Urinary bladder (tissue), 4 donors: ENCODE data around the gene PRDX6. TPM values are rescaled to one million over a fixed set of nuclear protein-coding genes. Genes with fewer than 3 reads are reported as not detected.
"Not testable (repeated sequence)": the region's sequence is repeated elsewhere in the genome, so short reads cannot be mapped to it uniquely, and the experiment has no call there.

Experiments used
- DNase-seq: peaks from one replicate; pipeline ENCODE4 v3.0.0-alpha.2; 2015; ENCODE audit errors: extremely low spot score
- H3K27ac ChIP-seq: one replicate; pipeline ENCODE4 v1.5.1; 2013; ENCODE audit warnings: low read depth, mild to moderate bottlenecking, moderate library complexity
- H3K36me3 ChIP-seq: one replicate; pipeline ENCODE4 v1.6.1; 2013; ENCODE audit warnings: mild to moderate bottlenecking, moderate library complexity; ENCODE audit not compliant: insufficient read depth
- H3K4me1 ChIP-seq: one replicate; pipeline ENCODE4 v1.6.1; 2013; ENCODE audit warnings: mild to moderate bottlenecking, moderate library complexity; ENCODE audit not compliant: insufficient read depth
- H3K4me3 ChIP-seq: one replicate; pipeline ENCODE4 v1.5.1; 2013; ENCODE audit warnings: low read depth, low read length
- WGBS: extraction: QIAGEN DNeasy Blood & Tissue Kit; methylation state at CpG from one replicate; pipeline ENCODE4 v1.1.7; 2013; 5-methylcytosine and 5-hydroxymethylcytosine counted together
- polyA plus RNA-seq: library from polyadenylated mRNA; stranded (reverse); fragments of 200-250 nt; gene quantifications from one replicate; pipeline ENCODE4 v1.2.3, GENCODE V29; 2013
- total RNA-seq: library from RNA; depleted of rRNA; stranded (reverse); fragments of >200 nt; gene quantifications from one replicate; pipeline ENCODE4 v1.2.3, GENCODE V29; 2014
- donor health status: healthy with polysubstance abuse.
- donor health status: healthy.

Gene PRDX6
- total and polyA plus RNA-seq, 2 donors: 141 to 216 TPM

DNA sequence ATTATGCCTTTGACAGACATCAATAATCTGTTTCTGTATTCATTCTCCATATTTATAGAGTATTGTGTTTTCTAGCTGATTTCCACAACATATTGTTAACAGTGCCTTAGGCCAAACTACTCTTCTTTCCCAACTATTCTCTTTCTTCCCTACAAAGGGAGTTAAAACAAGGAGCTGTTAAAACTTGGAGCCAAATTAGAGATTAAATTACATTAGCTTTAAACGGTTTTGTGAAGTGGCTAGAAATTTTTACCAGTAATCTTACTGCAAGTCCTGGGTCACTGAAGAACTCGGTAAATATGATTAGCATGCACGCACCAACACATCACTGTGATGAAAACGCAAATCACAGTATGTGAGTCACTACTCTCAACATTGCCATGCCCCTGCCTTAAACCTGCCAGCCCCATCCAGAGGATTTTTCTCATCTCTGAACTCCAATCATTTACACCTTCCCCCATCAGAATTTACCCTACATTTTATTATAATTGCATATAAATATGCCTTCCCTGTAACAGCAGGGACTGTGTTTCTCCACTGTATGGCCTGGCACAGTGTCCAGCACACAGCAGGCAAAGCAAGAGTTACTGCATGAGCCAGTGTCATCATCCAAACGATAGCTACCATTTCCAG lies 1.5 kb upstream of the PRDX6 start:
- Histone ChIP-seq H3K36me3 (no peaks in the 10 kb centered on the region), H3K4me3 (peak overlapping the region; percentile 89), H3K4me1 (peaks cover 5% of the 10 kb centered on the region), H3K27ac (peak overlapping the region; percentile 56)
- DNase-seq: no peak
- 22% methylated on average over 5 of the region's 5 CpGs for WGBS

DNA sequence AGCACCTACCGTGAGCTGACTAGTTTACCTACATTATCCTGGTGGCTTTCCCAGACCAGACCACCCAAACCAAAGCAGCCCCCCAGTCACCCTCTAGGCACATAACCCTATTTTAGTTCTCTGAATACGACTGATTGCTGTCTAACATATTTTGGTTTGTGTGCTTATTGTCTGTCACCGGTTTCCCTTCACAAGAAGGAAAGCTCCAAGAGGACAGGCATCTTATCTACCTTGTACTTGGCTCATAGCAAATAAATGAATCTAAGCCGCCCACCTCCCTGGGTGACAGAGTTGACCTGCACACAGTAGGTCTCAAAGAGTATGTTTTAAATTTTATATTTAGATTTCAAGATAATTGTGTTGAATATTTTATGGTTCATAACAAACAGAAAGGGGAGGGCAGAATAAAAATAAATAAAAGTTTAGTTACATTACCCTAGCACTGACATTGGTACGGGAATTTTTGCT lies 904 bp upstream of the PRDX6 start:
- Histone ChIP-seq H3K36me3 (no peaks in the 10 kb centered on the region), H3K27ac (peak overlapping the region; percentile 56), H3K4me3 (peak overlapping the region; percentile 89), H3K4me1 (peaks cover 5% of the 10 kb centered on the region)
- WGBS: 33% methylated on average over 5 of the region's 5 CpGs
- DNase-seq: no peak

DNA sequence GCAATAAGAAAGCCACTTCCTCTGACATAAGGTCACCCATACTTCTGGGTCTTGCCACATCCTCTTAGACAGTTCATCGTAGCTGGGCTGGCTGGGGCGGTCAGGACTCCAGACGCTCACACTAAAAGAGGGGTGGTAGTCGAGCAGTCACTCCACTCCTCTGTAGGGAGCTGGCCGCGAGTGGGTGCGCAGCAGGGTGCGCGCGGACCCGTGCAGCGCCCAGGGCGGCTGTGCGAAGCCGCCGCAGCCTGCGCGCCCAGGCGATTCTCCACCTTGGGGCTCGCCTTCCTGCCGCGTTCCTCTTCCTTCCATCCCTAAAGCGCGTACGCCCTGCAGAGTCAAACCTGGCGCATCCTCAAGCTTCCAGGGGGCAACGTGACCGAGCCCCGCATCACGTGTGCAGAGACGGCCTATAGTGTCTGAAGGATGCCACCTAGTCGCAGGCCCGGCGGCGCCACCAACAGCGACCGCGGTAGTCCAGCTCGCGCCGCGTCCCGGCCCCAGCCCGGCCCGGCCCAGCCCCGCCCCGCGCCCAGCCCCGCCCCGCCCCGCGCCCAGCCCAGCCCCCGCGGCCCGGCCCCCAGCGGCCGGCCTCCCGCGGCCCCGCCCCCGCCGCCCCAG lies 360 bp upstream of the PRDX6 start:
- Histone ChIP-seq H3K4me1 (peaks cover 5% of the 10 kb centered on the region), H3K36me3 (no peaks in the 10 kb centered on the region), H3K4me3 (peak overlapping the region; percentile 89), H3K27ac (peak overlapping the region; percentile 91)
- WGBS: under 1% methylated on average over 50 of the region's 62 CpGs
- DNase-seq: peak; percentile 64

DNA sequence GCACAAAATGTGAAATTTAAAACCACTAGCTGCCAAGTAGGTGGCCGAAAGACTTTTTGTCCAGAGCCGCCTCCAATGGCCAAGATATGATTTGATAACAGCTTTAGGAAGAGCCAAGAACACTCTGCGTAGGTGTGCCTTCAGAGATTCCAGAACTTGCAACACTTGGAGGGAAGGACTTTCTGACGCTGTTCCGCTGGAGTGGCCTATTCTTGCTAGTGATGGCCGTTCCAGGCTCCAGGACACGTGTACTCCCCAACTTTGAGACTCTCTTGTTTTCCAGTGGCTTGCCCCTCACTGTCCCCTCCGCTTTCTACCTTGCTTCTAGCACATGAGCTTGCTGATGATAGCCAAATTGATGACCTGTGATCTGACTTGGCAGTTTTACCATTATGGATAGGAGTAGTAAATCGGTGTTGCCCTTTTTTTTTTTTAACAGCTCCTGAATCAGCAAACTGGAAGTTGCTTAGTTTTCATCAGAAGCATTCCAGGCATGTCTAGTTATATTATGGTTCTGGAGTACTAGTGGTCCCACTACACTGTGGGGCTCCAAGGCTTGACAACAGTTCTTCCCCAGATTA lies 1.0 kb downstream of the PRDX6 start:
- Histone ChIP-seq H3K27ac (no peak overlapping the region), H3K36me3 (peaks cover 2% of the 10 kb centered on the region), H3K4me1 (peaks cover 5% of the 10 kb centered on the region), H3K4me3 (peak overlapping the region; percentile 89)
- 4% methylated on average over 9 of the region's 9 CpGs for WGBS
- no peak for DNase-seq

DNA sequence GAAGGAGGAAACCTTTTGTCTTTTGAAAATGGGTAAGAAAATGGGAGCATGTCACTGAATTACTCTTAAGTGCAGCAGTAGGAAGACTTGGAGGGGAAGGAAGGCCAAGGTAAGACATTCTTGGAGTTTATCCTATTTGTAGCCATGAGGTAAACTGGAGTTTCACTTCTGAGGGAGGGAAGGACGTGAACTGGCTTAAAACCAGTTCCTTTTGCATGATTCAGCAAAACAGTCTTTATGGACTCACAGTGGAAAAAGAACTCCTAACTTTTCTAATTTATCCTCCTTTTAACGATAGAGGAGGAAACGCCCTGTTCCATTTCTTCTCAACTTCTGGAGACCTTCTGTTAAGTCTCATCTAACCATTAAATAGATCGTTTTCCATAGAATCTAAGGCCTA lies 2.5 kb downstream of the PRDX6 start:
- 74% methylated on average over 4 of the region's 4 CpGs for WGBS
- no peak for DNase-seq
- H3K36me3 ChIP-seq: peaks cover 3% of the 10 kb centered on the region
- H3K27ac ChIP-seq: no peak overlapping the region
- peaks cover 5% of the 10 kb centered on the region for H3K4me1 ChIP-seq
- no peak overlapping the region for H3K4me3 ChIP-seq

DNA sequence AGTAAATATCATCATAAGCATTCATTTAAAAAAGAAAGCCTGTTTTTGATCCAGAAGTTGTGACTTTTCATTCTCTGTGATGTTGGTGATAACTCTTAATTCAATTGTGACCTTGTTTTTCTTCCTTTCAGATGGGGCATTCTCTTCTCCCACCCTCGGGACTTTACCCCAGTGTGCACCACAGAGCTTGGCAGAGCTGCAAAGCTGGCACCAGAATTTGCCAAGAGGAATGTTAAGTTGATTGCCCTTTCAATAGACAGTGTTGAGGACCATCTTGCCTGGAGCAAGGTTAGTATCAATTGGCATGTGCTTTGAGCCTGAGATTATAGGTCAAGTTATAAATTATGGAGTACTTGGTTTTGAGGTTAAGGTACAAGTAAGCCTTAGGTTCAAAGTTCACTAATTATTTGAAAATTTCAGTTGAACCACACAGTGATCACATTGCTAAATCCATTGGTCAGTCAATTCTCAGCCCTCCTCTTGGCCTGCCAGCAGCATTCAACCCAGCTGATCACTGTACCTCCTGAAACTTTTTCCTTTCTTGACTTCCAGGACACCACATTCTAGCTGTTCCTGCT lies 4.1 kb downstream of the PRDX6 start:
- peaks cover 8% of the 10 kb centered on the region for H3K36me3 ChIP-seq
- peaks cover 2% of the 10 kb centered on the region for H3K4me1 ChIP-seq
- WGBS: 90% methylated on average over 1 of the region's 1 CpG
- H3K27ac ChIP-seq: no peak overlapping the region
- no peak overlapping the region for H3K4me3 ChIP-seq
- no peak for DNase-seq

DNA sequence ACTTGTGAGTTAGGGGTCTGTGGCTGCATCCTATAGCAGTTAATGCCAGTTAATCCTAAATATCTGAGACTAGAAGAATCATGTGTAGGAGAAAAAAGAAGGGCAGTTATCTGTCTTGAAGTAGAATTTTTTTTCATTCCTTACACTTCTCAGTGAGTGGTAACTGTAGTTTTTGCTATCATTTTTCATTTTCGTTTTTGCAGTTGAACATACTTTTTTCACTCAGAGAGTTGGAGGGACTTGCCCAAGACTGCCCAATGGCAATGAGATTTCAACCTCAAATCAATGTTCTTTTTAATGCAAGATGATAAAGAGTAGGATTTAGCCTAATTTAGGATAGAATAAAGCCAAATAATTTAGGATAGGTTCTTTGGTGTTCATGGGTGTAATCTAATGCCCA lies 5.5 kb downstream of the PRDX6 start:
- Histone ChIP-seq H3K36me3 (peaks cover 11% of the 10 kb centered on the region), H3K4me3 (no peak overlapping the region), H3K27ac (no peak overlapping the region), H3K4me1 (peaks cover 2% of the 10 kb centered on the region)
- 89% methylated on average over 1 of the region's 1 CpG for WGBS
- DNase-seq: no peak

DNA sequence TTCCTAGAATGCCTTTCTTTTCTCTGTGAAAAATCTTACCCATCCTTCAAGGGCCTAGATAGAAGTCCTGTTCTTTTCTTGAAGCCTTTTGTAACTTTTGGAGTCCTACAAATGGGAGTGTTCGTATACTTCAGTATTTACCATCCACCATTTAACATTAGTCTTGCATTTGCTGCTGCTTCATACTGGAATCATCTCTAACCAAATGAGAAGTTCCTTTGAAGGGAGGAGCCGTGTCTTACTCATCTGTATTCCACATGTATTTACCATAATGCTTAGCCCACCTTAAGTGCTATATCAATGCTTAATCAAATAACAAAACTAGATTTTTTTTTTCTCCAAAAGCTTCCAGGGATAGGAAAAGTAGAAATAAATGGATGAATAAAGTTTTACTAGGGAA lies 7.1 kb downstream of the PRDX6 start:
- Histone ChIP-seq H3K27ac (no peak overlapping the region), H3K4me3 (no peak overlapping the region), H3K36me3 (peaks cover 19% of the 10 kb centered on the region), H3K4me1 (peaks cover 2% of the 10 kb centered on the region)
- DNase-seq: no peak
- WGBS: 92% methylated on average over 2 of the region's 2 CpGs

DNA sequence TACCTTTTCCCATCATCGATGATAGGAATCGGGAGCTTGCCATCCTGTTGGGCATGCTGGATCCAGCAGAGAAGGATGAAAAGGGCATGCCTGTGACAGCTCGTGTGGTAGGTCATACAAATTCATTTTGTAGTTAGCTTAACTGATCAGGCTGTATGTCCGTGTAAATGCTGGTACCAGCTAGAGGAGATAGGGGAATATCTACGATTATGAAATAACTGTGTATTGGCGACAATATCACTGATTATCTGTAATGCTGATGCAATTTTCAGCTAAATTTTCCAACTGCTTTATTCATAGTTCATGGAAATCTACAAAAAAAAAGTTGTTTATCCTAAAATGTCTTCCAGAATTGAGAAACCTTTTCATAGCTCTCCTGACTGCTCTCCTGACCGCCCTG lies 8.3 kb downstream of the PRDX6 start:
- no peak for DNase-seq
- WGBS: 92% methylated on average over 7 of the region's 7 CpGs
- H3K4me1 ChIP-seq: no peaks in the 10 kb centered on the region
- H3K27ac ChIP-seq: no peak overlapping the region
- peaks cover 19% of the 10 kb centered on the region for H3K36me3 ChIP-seq
- no peak overlapping the region for H3K4me3 ChIP-seq

DNA sequence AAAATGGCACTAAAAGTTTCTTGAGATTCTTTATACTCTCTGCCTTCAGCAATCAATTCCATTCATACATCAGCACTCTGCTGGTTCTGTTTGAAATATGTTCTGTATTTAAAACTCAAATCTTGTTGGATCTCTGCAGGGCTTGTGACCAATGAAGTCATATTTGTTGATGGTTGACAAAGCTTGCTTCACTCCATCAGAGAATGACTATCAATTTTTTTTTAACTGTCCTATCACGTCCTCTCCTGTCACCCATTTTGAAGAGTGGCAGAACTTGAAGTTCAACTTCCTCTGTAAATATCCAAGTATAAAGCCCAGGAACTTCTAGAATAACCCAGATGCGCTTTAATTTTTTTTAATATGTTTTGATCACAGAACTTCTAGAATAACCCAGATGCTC lies 10.9 kb downstream of the PRDX6 start:
- WGBS: 86% methylated on average over 2 of the region's 2 CpGs
- Histone ChIP-seq H3K36me3 (peaks cover 17% of the 10 kb centered on the region), H3K4me1 (no peaks in the 10 kb centered on the region), H3K27ac (no peak overlapping the region), H3K4me3 (no peak overlapping the region)
- DNase-seq: no peak

DNA sequence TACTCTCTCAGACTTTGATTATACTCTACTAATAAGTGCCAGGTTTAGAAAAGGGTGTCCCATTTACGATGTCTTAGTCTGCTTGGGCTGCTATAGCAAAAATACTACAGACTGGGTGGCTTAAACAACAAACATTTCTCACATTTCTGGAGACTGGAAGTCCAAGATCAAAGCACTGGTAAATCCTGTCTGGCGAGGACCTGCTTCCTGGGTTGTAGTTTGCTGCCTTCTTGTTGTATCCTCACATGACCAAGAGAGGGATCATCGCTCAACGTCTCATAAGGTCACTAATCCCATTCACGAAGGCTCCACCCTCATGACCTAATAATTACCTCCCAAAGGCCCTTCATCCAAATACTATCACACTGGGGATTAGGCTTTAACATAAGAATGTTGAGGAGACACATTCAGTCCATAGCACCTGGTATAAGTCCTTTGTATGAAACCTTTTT lies 12.0 kb downstream of the PRDX6 start:
- Histone ChIP-seq H3K27ac (no peak overlapping the region), H3K4me3 (no peak overlapping the region), H3K36me3 (peaks cover 16% of the 10 kb centered on the region), H3K4me1 (no peaks in the 10 kb centered on the region)
- DNase-seq: no peak
- WGBS: 82% methylated on average over 5 of the region's 5 CpGs

DNA sequence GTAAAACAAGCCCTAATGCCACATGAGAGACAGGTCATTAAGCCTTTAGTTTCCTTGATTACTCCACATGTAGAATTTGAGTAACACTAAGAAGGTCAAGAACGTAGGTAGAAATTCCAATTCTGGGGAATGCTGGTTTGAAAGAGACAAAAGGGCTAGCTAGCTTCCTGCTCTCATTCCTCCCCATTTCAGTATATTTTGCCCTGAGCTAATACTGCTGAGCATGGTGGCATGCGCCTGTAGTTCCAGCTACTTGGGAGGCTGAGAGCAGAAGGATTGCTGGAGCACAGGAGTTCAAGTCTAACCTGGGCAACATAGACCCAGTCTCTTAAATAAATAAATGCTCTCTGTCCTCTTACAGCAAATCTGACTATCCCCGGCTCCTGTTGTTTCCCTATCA lies 12.8 kb downstream of the PRDX6 start:
- H3K4me3 ChIP-seq: no peak overlapping the region
- WGBS: 96% methylated on average over 3 of the region's 3 CpGs
- no peaks in the 10 kb centered on the region for H3K4me1 ChIP-seq
- no peak overlapping the region for H3K27ac ChIP-seq
- H3K36me3 ChIP-seq: peaks cover 15% of the 10 kb centered on the region
- no peak for DNase-seq

DNA sequence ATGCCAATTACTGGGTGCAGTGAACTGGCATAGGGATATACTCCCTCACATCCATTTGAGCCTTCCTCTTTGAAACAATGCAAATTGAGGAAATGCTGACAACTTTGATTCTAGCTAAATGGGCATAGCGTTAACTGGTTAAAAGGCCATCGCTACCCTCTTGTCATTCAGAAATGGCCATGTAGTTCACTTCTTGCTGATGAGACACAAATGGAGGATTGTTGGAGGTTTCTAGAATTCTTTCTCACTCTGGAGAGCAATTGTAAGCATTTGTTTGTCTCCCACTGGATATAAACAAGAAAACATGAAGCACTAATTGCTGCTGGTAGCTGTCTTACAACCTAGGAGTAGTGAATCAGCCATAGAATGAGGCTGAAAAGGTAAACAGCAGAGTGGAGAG lies 14.4 kb downstream of the PRDX6 start:
- Histone ChIP-seq H3K36me3 (peaks cover 10% of the 10 kb centered on the region), H3K27ac (no peak overlapping the region), H3K4me3 (no peak overlapping the region), H3K4me1 (no peaks in the 10 kb centered on the region)
- no peak for DNase-seq
- 98% methylated on average over 2 of the region's 2 CpGs for WGBS

DNA sequence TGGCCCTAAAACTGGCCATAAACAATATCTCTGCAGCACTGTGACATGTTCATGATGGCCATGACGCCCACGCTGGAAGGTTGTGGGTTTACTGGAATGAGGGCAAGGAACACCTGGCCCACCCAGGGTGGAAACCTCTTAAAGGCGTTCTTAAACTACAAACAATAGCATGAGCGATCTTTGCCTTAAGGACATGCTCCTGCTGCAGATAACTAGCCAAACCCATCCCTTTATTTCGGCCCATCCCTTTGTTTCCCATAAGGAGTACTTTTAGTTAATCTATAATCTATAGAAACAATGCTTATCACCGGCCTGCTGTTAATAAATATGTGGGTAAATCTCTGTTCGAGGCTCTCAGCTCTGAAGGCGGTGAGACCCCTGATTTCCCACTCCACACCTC lies 16.0 kb downstream of the PRDX6 start:
- not testable (repeated sequence) for H3K4me1 ChIP-seq, DNase-seq, H3K27ac ChIP-seq, H3K36me3 ChIP-seq, H3K4me3 ChIP-seq
- 95% methylated on average over 8 of the region's 8 CpGs for WGBS
